GM21423 (cell line): ENCODE measurements around the gene ASCL1.

Experiments
- ATAC-seq: cut with Tn5 transposase; IDR thresholded peaks from one replicate; pipeline ENCODE4 v1.9.1; 2021; ENCODE audit warnings: mild to moderate bottlenecking, moderate library complexity; ENCODE audit not compliant: unreplicated experiment

Gene ASCL1

GRCh38 chr12:102957339-102958050 is at the start of gene ASCL1:
TSS of gene ASCL1 (plus strand) at chr12:102957674. CDS start at chr12:102958245, 571 bp downstream.
- peak; percentile 29 for ATAC-seq

GRCh38 chr12:102907918-102908317 is 49.6 kb upstream of the ASCL1 start:
- no peak for ATAC-seq

- ATAC-seq: no peak
These were observed 47.3 kb upstream of the ASCL1 start for GRCh38 chr12:102910137-102910536.

DNA sequence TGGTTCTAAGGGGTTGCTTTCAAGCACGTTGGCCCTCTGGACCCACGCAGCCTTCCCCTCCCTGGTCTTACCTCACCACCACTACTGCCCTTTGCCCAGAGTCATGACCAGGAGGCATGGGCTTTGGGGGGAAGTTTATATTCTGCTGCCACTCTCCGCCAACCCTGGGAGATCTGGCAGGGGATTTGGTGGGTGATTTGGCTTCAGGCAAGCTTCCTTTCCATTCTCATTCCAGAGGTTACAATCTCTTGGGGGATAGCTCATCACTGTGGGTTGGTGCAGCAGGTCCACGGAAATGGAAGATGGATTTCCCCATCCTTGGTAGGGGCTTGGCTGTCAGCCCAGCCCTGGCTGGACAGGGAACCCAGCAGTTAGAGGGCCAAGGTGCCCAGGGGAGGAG is 46.7 kb upstream of the ASCL1 start:
- no peak for ATAC-seq

- no peak for ATAC-seq
These were observed 46.2 kb upstream of the ASCL1 start for GRCh38 chr12:102911320-102911719.

GRCh38 chr12:102912258-102912657 is 45.2 kb upstream of the ASCL1 start:
- no peak for ATAC-seq

GRCh38 chr12:102913453-102914226 is 43.8 kb upstream of the ASCL1 start:
- no peak for ATAC-seq

GRCh38 chr12:102916252-102917025 is 41.0 kb upstream of the ASCL1 start:
- no peak for ATAC-seq

DNA sequence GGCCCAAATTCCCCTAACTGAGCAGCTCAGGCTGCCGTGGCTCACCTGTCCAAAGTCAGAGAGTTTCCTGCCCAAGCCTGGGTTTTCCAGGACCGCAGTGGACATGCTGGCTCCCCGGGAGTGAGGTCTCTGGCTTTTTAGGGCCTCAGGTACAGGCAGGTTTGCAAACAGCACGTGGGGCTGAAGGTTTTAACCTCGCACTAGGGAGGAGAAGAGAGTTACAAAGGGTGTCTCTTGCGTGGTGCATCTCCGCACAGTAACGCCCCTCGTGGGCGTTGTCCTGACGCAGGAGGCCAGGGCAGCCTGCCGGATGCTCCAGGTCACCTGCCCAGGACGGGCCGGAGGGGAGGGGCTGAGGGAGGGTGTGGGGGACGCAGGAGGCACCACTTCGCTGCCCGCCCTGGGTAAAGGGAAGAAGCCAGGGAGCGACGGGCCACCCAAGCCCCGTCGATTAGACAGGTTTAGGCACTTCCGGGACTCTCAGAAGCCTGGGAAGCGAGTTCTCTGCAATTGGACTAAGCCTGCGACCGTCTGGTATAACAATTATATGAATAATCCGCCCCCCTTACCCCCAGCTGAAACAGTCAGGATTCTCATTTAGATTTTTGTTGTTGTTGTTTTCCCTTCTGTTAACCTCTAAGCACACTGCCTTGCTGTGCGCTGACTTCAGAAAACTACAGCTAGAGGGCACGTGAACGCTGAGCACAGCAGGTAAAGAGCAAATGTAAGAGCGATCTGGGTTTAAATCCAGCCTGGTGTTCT is 40.3 kb upstream of the ASCL1 start, which contains the start of gene PAH:
PAH (minus strand) TSS at position 219 of the 762 bp plus-strand sequence; CDS start at position 105, 114 bp downstream.
- ATAC-seq: peak; percentile 56

DNA sequence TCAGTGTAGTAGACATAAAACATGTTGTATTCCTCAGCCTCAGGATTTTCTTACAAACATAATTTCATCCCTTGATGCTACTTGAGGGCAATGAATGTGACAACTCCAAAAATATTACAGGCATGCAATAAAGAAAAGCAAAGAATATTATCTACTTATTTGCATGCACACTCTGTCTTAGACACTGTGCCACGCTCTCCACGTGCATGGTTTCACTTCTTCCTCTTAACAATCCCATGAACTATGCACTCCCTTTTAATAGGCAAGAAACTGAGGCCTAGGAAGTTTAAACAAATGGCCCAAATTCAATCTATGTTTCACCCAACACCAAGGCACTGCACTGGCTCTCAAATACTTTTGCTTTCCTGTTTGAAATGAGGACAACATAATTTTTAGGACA is 38.6 kb upstream of the ASCL1 start:
- no peak for ATAC-seq

DNA sequence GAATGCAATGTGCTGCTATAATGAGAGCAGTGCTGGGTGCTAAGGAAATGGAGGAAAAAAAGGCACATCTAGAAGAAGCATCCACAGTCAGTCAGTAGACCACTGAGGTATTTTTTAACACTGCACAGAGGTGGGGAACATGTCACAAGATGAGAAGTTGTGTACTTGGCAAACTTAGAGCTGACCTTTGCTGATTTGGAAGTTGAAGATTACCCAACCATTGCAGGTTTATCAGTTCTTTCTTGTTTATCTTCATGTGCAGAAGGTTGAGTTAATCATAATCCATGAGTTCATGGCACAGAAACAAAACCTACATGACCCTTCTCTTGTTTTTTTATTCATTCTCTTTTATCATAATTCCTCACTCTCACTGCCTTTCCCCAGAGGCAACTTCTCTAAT is 37.2 kb upstream of the ASCL1 start:
- ATAC-seq: no peak

- no peak for ATAC-seq
These were observed 36.2 kb upstream of the ASCL1 start for GRCh38 chr12:102921240-102921639.

GRCh38 chr12:102927220-102927619 is 30.3 kb upstream of the ASCL1 start:
- ATAC-seq: no peak

GRCh38 chr12:102933168-102933567 is 24.3 kb upstream of the ASCL1 start:
- ATAC-seq: no peak

- ATAC-seq: no peak
These were observed 18.4 kb upstream of the ASCL1 start for GRCh38 chr12:102939059-102939458.

DNA sequence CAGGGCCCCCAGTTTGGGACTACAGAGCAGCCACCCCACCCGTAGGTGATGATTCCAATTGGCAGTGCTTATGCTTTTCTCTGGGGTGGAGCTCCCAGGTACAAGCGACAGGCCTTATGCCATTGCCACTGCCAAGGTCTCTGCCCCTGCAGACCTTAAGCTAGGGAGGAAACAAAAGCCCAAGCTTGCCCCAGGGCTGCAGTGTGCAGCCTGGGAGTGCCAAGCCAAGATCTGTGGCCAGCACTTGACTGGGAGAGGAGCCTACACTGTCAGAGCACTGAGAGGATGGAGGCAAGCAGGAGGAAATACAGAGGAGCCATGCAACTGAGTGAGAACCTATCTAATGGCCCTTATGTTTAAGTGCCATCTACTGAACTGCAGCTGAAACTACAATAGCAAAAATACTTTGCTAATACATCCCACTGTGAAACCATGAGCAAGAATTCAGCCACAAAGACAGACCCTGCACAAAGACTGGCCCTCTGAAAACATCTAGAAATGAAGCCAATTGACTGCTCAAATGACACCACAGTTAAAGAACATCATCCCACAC is 17.7 kb upstream of the ASCL1 start:
- ATAC-seq: no peak

DNA sequence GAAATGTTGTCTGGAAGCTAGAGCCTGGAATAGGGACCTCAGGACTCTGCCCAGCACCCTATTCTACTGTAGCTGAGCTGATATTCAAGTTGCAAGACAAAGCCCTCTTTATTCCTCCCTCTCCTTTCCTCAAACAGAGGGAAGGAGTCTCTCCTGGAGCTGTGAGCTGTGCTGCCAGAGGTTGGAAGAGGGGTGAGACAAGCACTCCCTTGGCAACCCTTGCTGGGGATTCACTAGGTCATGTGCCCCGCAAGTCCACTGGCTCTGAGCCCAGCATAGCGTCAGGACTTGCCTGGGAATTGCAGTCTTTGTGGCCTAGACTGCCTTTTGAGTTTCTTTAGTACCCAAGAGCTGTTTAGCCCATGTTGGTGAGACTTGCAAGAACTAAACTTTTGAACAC is 11.4 kb upstream of the ASCL1 start:
- ATAC-seq: no peak

- ATAC-seq: no peak
These were observed 8.5 kb upstream of the ASCL1 start for GRCh38 chr12:102948941-102949352.

DNA sequence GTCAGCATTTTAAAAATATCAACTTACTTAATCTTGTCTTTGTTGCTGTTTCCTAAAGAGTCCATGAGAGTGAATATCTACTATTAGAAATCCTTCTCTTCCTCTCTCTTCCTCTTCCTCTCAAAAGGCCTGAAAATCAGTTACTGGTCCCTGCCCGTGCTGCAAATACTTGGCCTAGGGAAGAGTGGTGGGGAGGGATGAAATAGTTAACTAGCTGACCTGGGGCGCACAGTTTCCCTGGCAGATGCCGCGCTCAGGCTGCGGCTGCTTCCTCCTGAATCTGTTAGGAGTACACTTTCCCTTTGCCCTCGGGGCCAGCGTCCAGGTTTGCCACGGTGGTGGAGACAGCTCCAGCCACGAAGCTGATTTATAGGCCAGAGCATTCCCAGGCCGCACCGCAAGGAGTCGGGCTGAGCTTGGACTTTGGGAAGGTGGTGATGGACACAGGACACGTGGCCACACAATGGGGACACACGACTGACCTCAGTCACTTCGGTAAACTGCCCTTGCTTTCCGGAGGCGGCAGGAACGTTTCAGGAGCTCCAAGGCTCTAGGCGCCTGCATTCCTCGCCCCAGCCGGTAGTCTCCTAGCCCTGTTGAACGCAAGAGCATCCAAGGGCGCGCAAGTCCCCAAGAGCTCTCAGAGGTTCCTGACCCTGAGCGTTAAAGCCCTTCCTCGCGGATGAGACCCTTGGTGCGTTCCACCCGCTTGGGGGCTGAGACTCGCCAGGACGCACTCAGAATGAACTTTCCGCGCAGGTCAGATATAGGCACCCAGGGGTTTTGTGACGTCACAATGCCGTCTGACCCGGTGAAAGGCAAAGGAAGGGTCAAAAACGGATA is 7.1 kb upstream of the ASCL1 start:
- no peak for ATAC-seq
